GM12878 (cell line): ENCODE results near the gene AGK. TPM values are rescaled to one million over a fixed set of nuclear protein-coding genes. Genes with fewer than 3 reads are reported as not detected.

Experiments
- CEBPZ ChIP-seq: fragments of 150-350 bp; IDR thresholded peaks from 2 replicates; pipeline ENCODE4 v1.6.1; 2016; ENCODE audit warnings: low read depth, low read length
- CREB1 ChIP-seq: IDR thresholded peaks from 2 replicates; pipeline ENCODE4 v1.6.1; 2012; ENCODE audit warnings: low read depth, mild to moderate bottlenecking, inconsistent platforms
- E2F4 ChIP-seq: IDR thresholded peaks from 2 replicates; pipeline ENCODE4 v1.6.1; 2012; ENCODE audit warnings: low read depth, low read length, improper control_type of control experiment
- EP300 ChIP-seq, 2 experiments: fragments of 150-350 bp in 1 of 2; IDR thresholded peaks; 2 replicates each; pipeline ENCODE4 v1.6.1; 2011 to 2012; ENCODE audit warnings: low read depth in 2 of 2, low read length in 2 of 2, borderline replicate concordance in 1 of 2, improper control_type of control experiment in 1 of 2, inconsistent platforms in 1 of 2; ENCODE audit not compliant: control insufficient read depth in 1 of 2
- FOXM1 ChIP-seq: IDR thresholded peaks from 2 replicates; pipeline ENCODE4 v1.6.1; 2012; ENCODE audit warnings: low read depth, mild to moderate bottlenecking, inconsistent platforms, low read length, moderate library complexity
- HCFC1 ChIP-seq: fragments of 150-350 bp; IDR thresholded peaks from 2 replicates; pipeline ENCODE4 v1.6.1; 2014; ENCODE audit warnings: low read length
- HDGF ChIP-seq: fragments of 450-650 bp; IDR thresholded peaks from 2 replicates; pipeline ENCODE4 v1.6.1; 2016; ENCODE audit warnings: antibody characterized with exemption
- JUNB ChIP-seq: IDR thresholded peaks from 2 replicates; pipeline ENCODE4 v1.6.1; 2016; ENCODE audit warnings: antibody characterized with exemption, mild to moderate bottlenecking
- KDM1A ChIP-seq: fragments of 200-600 bp; sonication (generic); IDR thresholded peaks from 2 replicates; pipeline ENCODE4 v1.6.1; 2016; ENCODE audit warnings: borderline replicate concordance
- LARP7 ChIP-seq: fragments of 450-650 bp; IDR thresholded peaks from 2 replicates; pipeline ENCODE4 v1.6.1; 2017; ENCODE audit warnings: mild to moderate bottlenecking
- MTA3 ChIP-seq: IDR thresholded peaks from 2 replicates; pipeline ENCODE4 v1.6.1; 2012; ENCODE audit warnings: low read length, inconsistent platforms, borderline replicate concordance
- MYC ChIP-seq: IDR thresholded peaks from 2 replicates; pipeline ENCODE4 v1.6.1; 2011; ENCODE audit warnings: mild to moderate bottlenecking, low read length, moderate library complexity, inconsistent platforms; ENCODE audit not compliant: insufficient read depth, insufficient replicate concordance, insufficient read length, severe bottlenecking
- NFXL1 ChIP-seq: fragments of 450-650 bp; IDR thresholded peaks from 2 replicates; pipeline ENCODE4 v1.6.1; 2017; ENCODE audit warnings: antibody characterized with exemption, mild to moderate bottlenecking, borderline replicate concordance
- NRF1 ChIP-seq: conservative IDR thresholded peaks from 2 replicates; pipeline ENCODE4 v1.6.1; 2011; ENCODE audit warnings: mild to moderate bottlenecking, low read depth, low read length, improper control_type of control experiment
- PAX8 ChIP-seq: fragments of 450-650 bp; IDR thresholded peaks from 2 replicates; pipeline ENCODE4 v1.6.1; 2017; ENCODE audit warnings: mild to moderate bottlenecking, moderate library complexity
- RELB ChIP-seq: fragments of 450-650 bp; IDR thresholded peaks from 2 replicates; pipeline ENCODE4 v1.6.1; 2017; ENCODE audit warnings: low read depth, mild to moderate bottlenecking, moderate library complexity
- SIX5 ChIP-seq: IDR thresholded peaks from 2 replicates; pipeline ENCODE4 v1.6.1; 2011; ENCODE audit warnings: mild to moderate bottlenecking, low read depth, low read length, moderate library complexity; ENCODE audit not compliant: severe bottlenecking
- SMARCA5 ChIP-seq: fragments of 450-650 bp; IDR thresholded peaks from 2 replicates; pipeline ENCODE4 v1.6.1; 2017; ENCODE audit warnings: mild to moderate bottlenecking
- STAT1 ChIP-seq: fragments of 450-650 bp; conservative IDR thresholded peaks from 2 replicates; pipeline ENCODE4 v1.6.1; 2014; ENCODE audit warnings: antibody characterized with exemption, mild to moderate bottlenecking
- USF1 ChIP-seq: IDR thresholded peaks from 2 replicates; pipeline ENCODE4 v1.6.1; 2011; ENCODE audit warnings: borderline replicate concordance, low read depth, mild to moderate bottlenecking, moderate library complexity, mixed read lengths, low read length; ENCODE audit not compliant: insufficient read depth; ENCODE audit errors: extremely low read length
- ZBED1 ChIP-seq: IDR thresholded peaks from 2 replicates; pipeline ENCODE4 v1.6.1; 2016; ENCODE audit warnings: borderline replicate concordance
- ZBTB4 ChIP-seq: fragments of 450-650 bp; formaldehyde crosslinking; IDR thresholded peaks from 2 replicates; pipeline ENCODE4 v1.4.0; 2022; ENCODE audit warnings: mild to moderate bottlenecking, moderate library complexity
- polyA plus RNA-seq, 11 experiments: library from polyadenylated mRNA; depleted of rRNA in 4 of 11; unstranded in 6 of 11; stranded (reverse) in 5 of 11; fragments of >200 nt; fragmentation: Nextera tagmentation in 4 of 11; fragmentation: Illumina TruSeq in 1 of 11; extraction: Ambion mirVana in 4 of 11; extraction: Trizol in 1 of 11; gene quantifications; 1 replicate in 1 of 11; 2 replicates in 10 of 11; pipeline versions ENCODE4 v1.2.1 to v1.2.3, GENCODE V29; 2011 to 2016; ENCODE audit warnings: inconsistent platforms in 2 of 11, missing spikeins in 2 of 11, low read depth in 1 of 11
- total RNA-seq, 4 experiments: library from RNA; depleted of rRNA in 3 of 4; stranded (reverse); fragments of >200 nt in 3 of 4; fragmentation: Illumina TruSeq in 1 of 4; extraction: Trizol in 1 of 4; gene quantifications; 2 replicates each; pipeline versions ENCODE4 v1.2.1 to v1.2.3, GENCODE V29; 2013 to 2021

Gene AGK
- total and polyA plus RNA-seq, 10 of the 15 experiments (the other 5 are each of a cell fraction or from before 2014, with no cell fraction given) = 32.5 to 85.6 (median 47.8) TPM

- TF ChIP-seq USF1 (no peak), SIX5 (no peak), ZBED1 (no peak), FOXM1 (peak; percentile 37; the same call in 1 of the 2 replicates), NFXL1 (no peak), HDGF (no peak), CREB1 (peak; percentile 30; the same call in 1 of the 2 replicates), RELB (no peak), HCFC1 (no peak), NRF1 (no peak), JUNB (peak; percentile 74), KDM1A (no peak), SMARCA5 (no peak), LARP7 (no peak), E2F4 (no peak), CEBPZ (no peak), MYC (no peak), PAX8 (no peak), EP300 (IDR thresholded peaks at IDR 0.05; ENCODE audit: borderline replicate concordance in 1 of 2, control insufficient read depth in 1 of 2, low read depth in 2 of 2, low read length in 2 of 2) (no peak), MTA3 (no peak), STAT1 (no peak), ZBTB4 (CRISPR knock-in tag) (no peak)
Measured at GRCh38 chr7:141679014-141679413, 127.8 kb downstream of the AGK start (continued).
